Mesothelial cell of epicardium (in vitro differentiated cells): ENCODE data around the gene MRGPRD. TPM values are rescaled to one million over a fixed set of nuclear protein-coding genes. Genes with fewer than 3 reads are reported as not detected.

Source experiments
- DNase-seq, 2 experiments: peaks; one replicate each; pipeline ENCODE4 v3.0.0; 2021; ENCODE audit warnings: low spot score in 2 of 2; ENCODE audit not compliant: unreplicated experiment in 2 of 2
- H3K27ac Mint-ChIP-seq: 2 replicates; pipeline ENCODE4 v1.8.0; 2021; ENCODE audit warnings: mixed read lengths
- H3K27me3 Mint-ChIP-seq: 2 replicates; pipeline ENCODE4 v1.8.0; 2021; ENCODE audit warnings: low read depth, mixed read lengths
- H3K36me3 Mint-ChIP-seq: 2 replicates; pipeline ENCODE4 v1.8.0; 2021; ENCODE audit warnings: mixed read lengths
- H3K4me1 Mint-ChIP-seq: 2 replicates; pipeline ENCODE4 v1.8.0; 2021; ENCODE audit warnings: mixed read lengths
- H3K4me3 Mint-ChIP-seq: 2 replicates; pipeline ENCODE4 v1.8.0; 2021; ENCODE audit warnings: mild to moderate bottlenecking, moderate library complexity, mixed read lengths
- H3K9me3 Mint-ChIP-seq: 2 replicates; pipeline ENCODE4 v1.8.0; 2021; ENCODE audit warnings: mixed read lengths
- CTCF ChIP-seq: fragments of 200-600 bp; sonication (generic); IDR thresholded peaks from one replicate; pipeline ENCODE4 v1.5.0; 2021; ENCODE audit warnings: antibody characterized with exemption; ENCODE audit not compliant: unreplicated experiment
- total RNA-seq: library from RNA; stranded (reverse); gene quantifications from 3 replicates; pipeline ENCODE4 v1.2.1, GENCODE V29; 2021

Gene MRGPRD
- total RNA-seq, 1 donor from 2014 or later: not detected

- TF ChIP-seq CTCF: no peak
- no peak for DNase-seq
- no peak overlapping the region for H3K27ac Mint-ChIP-seq
- H3K27me3 Mint-ChIP-seq: no peaks in the 10 kb centered on the region
- H3K9me3 Mint-ChIP-seq: no peaks in the 10 kb centered on the region
- H3K36me3 Mint-ChIP-seq: peaks cover 9% of the 10 kb centered on the region
- no peak overlapping the region for H3K4me3 Mint-ChIP-seq
- peaks cover 3% of the 10 kb centered on the region for H3K4me1 Mint-ChIP-seq
Observed at GRCh38 chr11:68940651-68941323, 40.0 kb downstream of the MRGPRD start.

- DNase-seq: no peak
- Mint-ChIP-seq H3K27ac (no peak overlapping the region), H3K27me3 (no peaks in the 10 kb centered on the region), H3K36me3 (peaks cover 9% of the 10 kb centered on the region), H3K4me1 (no peaks in the 10 kb centered on the region), H3K4me3 (no peak overlapping the region), H3K9me3 (no peaks in the 10 kb centered on the region)
- TF ChIP-seq CTCF: no peak
Observed at GRCh38 chr11:68939583-68940555, 40.9 kb downstream of the MRGPRD start.

- Mint-ChIP-seq H3K27me3 (no peaks in the 10 kb centered on the region), H3K4me3 (no peak overlapping the region), H3K4me1 (no peaks in the 10 kb centered on the region), H3K27ac (no peak overlapping the region), H3K36me3 (peaks cover 9% of the 10 kb centered on the region), H3K9me3 (no peaks in the 10 kb centered on the region)
- no peak for DNase-seq
- TF ChIP-seq CTCF: no peak
Observed at GRCh38 chr11:68938816-68939582, 41.8 kb downstream of the MRGPRD start.

GRCh38 chr11:68938088-68938487, 42.7 kb downstream of the MRGPRD start:
- peaks cover 13% of the 10 kb centered on the region for H3K36me3 Mint-ChIP-seq
- no peak for DNase-seq
- TF ChIP-seq CTCF: no peak
- no peak overlapping the region for H3K27ac Mint-ChIP-seq
- no peaks in the 10 kb centered on the region for H3K4me1 Mint-ChIP-seq
- no peaks in the 10 kb centered on the region for H3K9me3 Mint-ChIP-seq
- H3K27me3 Mint-ChIP-seq: no peaks in the 10 kb centered on the region
- H3K4me3 Mint-ChIP-seq: no peak overlapping the region
